ENCODE results near the gene SDR9C7. TPM values are rescaled to one million over a fixed set of nuclear protein-coding genes. Genes with fewer than 3 reads are reported as not detected.
"Not testable (repeated sequence)": the region's sequence is repeated elsewhere in the genome, so short reads cannot be mapped to it uniquely, and the experiment has no call there.

SDR9C7 gene
- polyA plus RNA-seq, 3 donors = not detected

DNA sequence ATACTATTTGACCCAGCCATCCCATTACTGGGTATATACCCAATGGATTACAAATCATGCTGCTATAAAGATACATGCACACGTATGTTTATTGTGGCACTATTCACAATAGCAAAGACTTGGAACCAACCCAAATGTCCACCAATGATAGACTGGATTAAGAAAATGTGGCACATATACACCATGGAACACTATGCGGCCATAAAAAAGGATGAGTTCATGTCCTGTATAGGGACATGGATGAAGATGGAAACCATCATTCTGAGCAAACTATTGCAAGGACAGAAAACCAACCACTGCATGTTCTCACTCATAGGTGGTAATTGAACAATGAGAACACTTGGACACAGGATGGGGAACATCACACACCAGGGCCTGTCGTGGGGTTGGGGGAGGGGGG is 40.0 kb upstream of the SDR9C7 start:
- intact Hi-C loops (cut with micrococcal nuclease); H3K27ac ChIP-seq (ENCODE audit: low read depth in 1 of 2, low read length in 2 of 2); H3K9ac ChIP-seq (ENCODE audit: insufficient read depth, low read length, poor library complexity, severe bottlenecking); H3K27me3 ChIP-seq (ENCODE audit: control insufficient read depth in 2 of 2, insufficient read depth in 2 of 2, low read length in 2 of 2); H3K4me3 Mint-ChIP-seq; H3K4me2 ChIP-seq (replicated peaks; ENCODE audit: extremely low read depth, low read length, poor library complexity, severe bottlenecking); H3K9me3 Mint-ChIP-seq; DNase-seq; H3K27ac Mint-ChIP-seq; H4K20me1 ChIP-seq (ENCODE audit: insufficient read depth, low read length); H3K79me2 ChIP-seq (ENCODE audit: insufficient read depth, low read length); H3K36me3 Mint-ChIP-seq; H3K9me3 ChIP-seq (replicated peaks in 1 of 2; ENCODE audit: control insufficient read depth in 1 of 2, insufficient read depth in 1 of 2, low read length in 2 of 2); H3K36me3 ChIP-seq (replicated peaks in 1 of 2; ENCODE audit: control insufficient read depth in 1 of 2, insufficient read depth in 2 of 2, low read length in 2 of 2); H3K4me3 ChIP-seq (replicated peaks in 1 of 3; ENCODE audit: low read depth in 2 of 3, low read length in 3 of 3); H3K4me1 Mint-ChIP-seq; H2AFZ ChIP-seq (ENCODE audit: insufficient read depth, low read depth, low read length, poor library complexity, severe bottlenecking); H3K4me1 ChIP-seq (ENCODE audit: control insufficient read depth in 1 of 2, insufficient read depth in 2 of 2, low read length in 2 of 2); H3K27me3 Mint-ChIP-seq (ENCODE audit: low read depth in 3 of 3): not testable (repeated sequence)
- no CpG with 5 or more reads among the region's 3 CpGs for WGBS (ENCODE audit: insufficient coverage)

GRCh38 chr12:56968910-56969309 is 34.7 kb upstream of the SDR9C7 start:
- H3K27ac ChIP-seq (ENCODE audit: low read depth in 1 of 2, low read length in 2 of 2); H3K27ac Mint-ChIP-seq; intact Hi-C loops (cut with micrococcal nuclease); H3K36me3 ChIP-seq (replicated peaks in 1 of 2; ENCODE audit: control insufficient read depth in 1 of 2, insufficient read depth in 2 of 2, low read length in 2 of 2); H3K4me3 Mint-ChIP-seq; H3K79me2 ChIP-seq (ENCODE audit: insufficient read depth, low read length); H3K27me3 Mint-ChIP-seq (ENCODE audit: low read depth in 3 of 3); DNase-seq; H3K4me1 ChIP-seq (ENCODE audit: control insufficient read depth in 1 of 2, insufficient read depth in 2 of 2, low read length in 2 of 2); H4K20me1 ChIP-seq (ENCODE audit: insufficient read depth, low read length); H3K9me3 ChIP-seq (replicated peaks in 1 of 2; ENCODE audit: control insufficient read depth in 1 of 2, insufficient read depth in 1 of 2, low read length in 2 of 2); H3K9ac ChIP-seq (ENCODE audit: insufficient read depth, low read length, poor library complexity, severe bottlenecking); H3K4me1 Mint-ChIP-seq; H3K4me2 ChIP-seq (replicated peaks; ENCODE audit: extremely low read depth, low read length, poor library complexity, severe bottlenecking); H3K4me3 ChIP-seq (replicated peaks in 1 of 3; ENCODE audit: low read depth in 2 of 3, low read length in 3 of 3); H3K36me3 Mint-ChIP-seq; H3K27me3 ChIP-seq (ENCODE audit: control insufficient read depth in 2 of 2, insufficient read depth in 2 of 2, low read length in 2 of 2); H2AFZ ChIP-seq (ENCODE audit: insufficient read depth, low read depth, low read length, poor library complexity, severe bottlenecking): not testable (repeated sequence)
- WGBS (ENCODE audit: insufficient coverage) = no CpG with 5 or more reads among the region's 6 CpGs
- H3K9me3 Mint-ChIP-seq = peaks cover 5 to 14% (median 9%) of the 10 kb centered on the region in 7 donors

GRCh38 chr12:56965997-56966642 is 31.9 kb upstream of the SDR9C7 start:
- H3K4me2 ChIP-seq (replicated peaks; ENCODE audit: extremely low read depth, low read length, poor library complexity, severe bottlenecking); H3K36me3 Mint-ChIP-seq; H3K36me3 ChIP-seq (replicated peaks in 1 of 2; ENCODE audit: control insufficient read depth in 1 of 2, insufficient read depth in 2 of 2, low read length in 2 of 2); H3K4me3 Mint-ChIP-seq; H3K27me3 Mint-ChIP-seq (ENCODE audit: low read depth in 3 of 3); H3K79me2 ChIP-seq (ENCODE audit: insufficient read depth, low read length); intact Hi-C loops (cut with micrococcal nuclease); H3K9me3 ChIP-seq (replicated peaks in 1 of 2; ENCODE audit: control insufficient read depth in 1 of 2, insufficient read depth in 1 of 2, low read length in 2 of 2); H3K27me3 ChIP-seq (ENCODE audit: control insufficient read depth in 2 of 2, insufficient read depth in 2 of 2, low read length in 2 of 2); H3K4me1 ChIP-seq (ENCODE audit: control insufficient read depth in 1 of 2, insufficient read depth in 2 of 2, low read length in 2 of 2); H2AFZ ChIP-seq (ENCODE audit: insufficient read depth, low read depth, low read length, poor library complexity, severe bottlenecking); H4K20me1 ChIP-seq (ENCODE audit: insufficient read depth, low read length); H3K4me3 ChIP-seq (replicated peaks in 1 of 3; ENCODE audit: low read depth in 2 of 3, low read length in 3 of 3); DNase-seq; H3K4me1 Mint-ChIP-seq; H3K27ac ChIP-seq (ENCODE audit: low read depth in 1 of 2, low read length in 2 of 2); H3K9ac ChIP-seq (ENCODE audit: insufficient read depth, low read length, poor library complexity, severe bottlenecking): not testable (repeated sequence)
- Mint-ChIP-seq H3K9me3 (peaks cover 9 to 19% (median 12%) of the 10 kb centered on the region in 7 donors), H3K27ac (peak overlapping the region in 1 of 7 donors; percentile 20)
- WGBS (ENCODE audit: insufficient coverage) = 98% methylated on average over 7 of the region's 15 CpGs

- H3K27me3 ChIP-seq (ENCODE audit: control insufficient read depth in 2 of 2, insufficient read depth in 2 of 2, low read length in 2 of 2); H3K27me3 Mint-ChIP-seq (ENCODE audit: low read depth in 3 of 3); H3K4me1 ChIP-seq (ENCODE audit: control insufficient read depth in 1 of 2, insufficient read depth in 2 of 2, low read length in 2 of 2); H3K27ac ChIP-seq (ENCODE audit: low read depth in 1 of 2, low read length in 2 of 2); H3K27ac Mint-ChIP-seq; DNase-seq; H2AFZ ChIP-seq (ENCODE audit: insufficient read depth, low read depth, low read length, poor library complexity, severe bottlenecking); H3K9ac ChIP-seq (ENCODE audit: insufficient read depth, low read length, poor library complexity, severe bottlenecking); H3K4me3 ChIP-seq (replicated peaks in 1 of 3; ENCODE audit: low read depth in 2 of 3, low read length in 3 of 3); H3K36me3 Mint-ChIP-seq; H3K36me3 ChIP-seq (replicated peaks in 1 of 2; ENCODE audit: control insufficient read depth in 1 of 2, insufficient read depth in 2 of 2, low read length in 2 of 2); H3K4me3 Mint-ChIP-seq; intact Hi-C loops (cut with micrococcal nuclease); H3K9me3 ChIP-seq (replicated peaks in 1 of 2; ENCODE audit: control insufficient read depth in 1 of 2, insufficient read depth in 1 of 2, low read length in 2 of 2); H3K4me1 Mint-ChIP-seq; H3K4me2 ChIP-seq (replicated peaks; ENCODE audit: extremely low read depth, low read length, poor library complexity, severe bottlenecking); H4K20me1 ChIP-seq (ENCODE audit: insufficient read depth, low read length); H3K79me2 ChIP-seq (ENCODE audit: insufficient read depth, low read length): not testable (repeated sequence)
- H3K9me3 Mint-ChIP-seq = peaks cover 11 to 22% (median 12%) of the 10 kb centered on the region in 7 donors
- no CpG with 5 or more reads among the region's 4 CpGs for WGBS (ENCODE audit: insufficient coverage)
Measured at GRCh38 chr12:56965124-56965523, 30.9 kb upstream of the SDR9C7 start.
